Measurements from ENCODE around the gene B4GALT1. TPM values are rescaled to one million over a fixed set of nuclear protein-coding genes. Genes with fewer than 3 reads are reported as not detected.

The B4GALT1 gene
- total and polyA plus RNA-seq, 2 of the 8 experiments (the other 6 are each of a cell fraction or from before 2014, with no cell fraction given) = 12.8 to 18.2 TPM

- H3K23me2 ChIP-seq (ENCODE audit: low read depth, low read length) = peaks cover 4% of the 10 kb centered on the region; the same call in 1 of the 2 replicates
- no peak overlapping the region for H4K5ac ChIP-seq (ENCODE audit: insufficient read length, low read depth, low read length)
- H3K4me1 ChIP-seq (replicated peaks in 1 of 4; ENCODE audit: control insufficient read depth in 3 of 4, insufficient read depth in 4 of 4, low read length in 3 of 4) = peaks cover 0 to 11% (median 11%) of the 10 kb centered on the region in 4 experiments; a peak in 3 of 7 replicates
- H2BK5ac ChIP-seq (ENCODE audit: low read depth, low read length) = no peak overlapping the region
- H2AFZ ChIP-seq (ENCODE audit: low read length) = no peak overlapping the region
- no peak overlapping the region for H3K18ac ChIP-seq (ENCODE audit: extremely low read depth, low read length)
- H3K27me3 ChIP-seq (replicated peaks in 1 of 4; ENCODE audit: control insufficient read depth in 3 of 4, extremely low read depth in 1 of 4, insufficient read depth in 3 of 4, low read length in 3 of 4) = peaks cover 0 to 2% (median 0%) of the 10 kb centered on the region in 4 experiments; a peak in 3 of 7 replicates
- WGBS, 2 experiments (ENCODE audit: extremely low coverage in 1 of 2, insufficient coverage in 1 of 2, insufficient read length in 1 of 2, insufficient replicate concordance in 2 of 2, low coverage in 1 of 2, low lambda C conversion rate in 2 of 2, missing lambda C conversion rate in 1 of 2) = 83% methylated on average over 1 of the region's 1 CpG; no CpG with 5 or more reads in 1 of the 2 experiments
- H2BK15ac ChIP-seq (ENCODE audit: low read length) = no peak overlapping the region
- H3K4me2 ChIP-seq (ENCODE audit: insufficient read depth in 1 of 2, low read depth in 2 of 2, low read length in 2 of 2) = no peak overlapping the region
- DNase-seq (ENCODE audit: low read depth in 1 of 2, low spot score in 2 of 2) (no peak), FAIRE-seq (no peak)
- H3K56ac ChIP-seq (replicated peaks; ENCODE audit: insufficient read length, low read depth, low read length) = no peak overlapping the region
- no peak overlapping the region for H4K8ac ChIP-seq (ENCODE audit: extremely low read depth, insufficient read depth, low read length)
- no peak overlapping the region for H3K23ac ChIP-seq (ENCODE audit: insufficient read length)
- H2BK12ac ChIP-seq (ENCODE audit: low read depth, low read length) = no peak overlapping the region
- H3K4me3 ChIP-seq (ENCODE audit: extremely low read depth in 1 of 4, insufficient read depth in 2 of 4, low read depth in 3 of 4, low read length in 4 of 4) = no peak overlapping the region
- ChIA-PET CTCF (ENCODE audit: partially characterized antibody) (interaction anchor here (1.6 to 2.1 kb wide), 3 partner anchors 10 to 79 kb away, joined by 4 to 8 read pairs (median 7); no protein-coding TSS in a partner anchor), POLR2A (ENCODE audit: partially characterized antibody) (interaction anchor here (1.0 to 2.0 kb wide), 2 partner anchors 86 to 137 kb away, joined by 3 to 7 read pairs; partner anchors contain the start of genes DNAJA1 and SMU1)
- peaks cover 0 to 12% of the 10 kb centered on the region in 2 experiments; a peak in 2 of 4 replicates for H3K79me2 ChIP-seq (ENCODE audit: control insufficient read depth in 1 of 2, insufficient read depth in 2 of 2, low read length in 2 of 2)
- H4K91ac ChIP-seq (replicated peaks; ENCODE audit: insufficient read length, low read length) = no peak overlapping the region
- H3K9me3 ChIP-seq (ENCODE audit: insufficient read depth in 2 of 2, low read depth in 1 of 2, low read length in 1 of 2) = no peaks in the 10 kb centered on the region
- H2AK5ac ChIP-seq (ENCODE audit: low read depth, low read length) = no peak overlapping the region
- TF ChIP-seq BCL11A (IDR thresholded peaks at IDR 0.05; ENCODE audit: low read depth in 2 of 2, low read length in 2 of 2) (no peak), EGR1 (IDR thresholded peaks at IDR 0.05; ENCODE audit: borderline replicate concordance, low read depth, low read length) (no peak), NRF1 (IDR thresholded peaks at IDR 0.05; ENCODE audit: low read depth, low read length) (no peak), POLR2A (IDR thresholded peaks at IDR 0.05; ENCODE audit: control extremely low read depth in 1 of 2, low read depth in 2 of 2, low read length in 2 of 2) (no peak), GTF2F1 (IDR thresholded peaks at IDR 0.05; ENCODE audit: borderline replicate concordance, low read depth, low read length) (no peak), SRF (IDR thresholded peaks at IDR 0.05; ENCODE audit: low read depth, low read length) (no peak)
- TF ChIP-seq, protein P1, sequence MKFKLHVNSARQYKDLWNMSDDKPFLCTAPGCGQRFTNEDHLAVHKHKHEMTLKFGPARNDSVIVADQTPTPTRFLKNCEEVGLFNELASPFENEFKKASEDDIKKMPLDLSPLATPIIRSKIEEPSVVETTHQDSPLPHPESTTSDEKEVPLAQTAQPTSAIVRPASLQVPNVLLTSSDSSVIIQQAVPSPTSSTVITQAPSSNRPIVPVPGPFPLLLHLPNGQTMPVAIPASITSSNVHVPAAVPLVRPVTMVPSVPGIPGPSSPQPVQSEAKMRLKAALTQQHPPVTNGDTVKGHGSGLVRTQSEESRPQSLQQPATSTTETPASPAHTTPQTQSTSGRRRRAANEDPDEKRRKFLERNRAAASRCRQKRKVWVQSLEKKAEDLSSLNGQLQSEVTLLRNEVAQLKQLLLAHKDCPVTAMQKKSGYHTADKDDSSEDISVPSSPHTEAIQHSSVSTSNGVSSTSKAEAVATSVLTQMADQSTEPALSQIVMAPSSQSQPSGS (IDR thresholded peaks at IDR 0.05; ENCODE audit: low read length) = no peak
- peaks cover 0 to 7% of the 10 kb centered on the region in 2 experiments for H4K20me1 ChIP-seq (replicated peaks in 1 of 2; ENCODE audit: control insufficient read depth in 1 of 2, insufficient read depth in 2 of 2, low read length in 2 of 2)
- no peak overlapping the region for H2BK120ac ChIP-seq (replicated peaks; ENCODE audit: low read depth, low read length)
- H3K4ac ChIP-seq (replicated peaks; ENCODE audit: insufficient read length, low read depth, low read length) = no peak overlapping the region
- no peaks in the 10 kb centered on the region for H3K36me3 ChIP-seq (ENCODE audit: control insufficient read depth in 2 of 4, insufficient read depth in 4 of 4, low read length in 3 of 4)
- no peak overlapping the region for H2BK20ac ChIP-seq (ENCODE audit: low read length)
- H3K27ac ChIP-seq (ENCODE audit: low read depth, low read length) = no peak overlapping the region
- H3K14ac ChIP-seq (ENCODE audit: insufficient read length) = no peak overlapping the region
- H3K9ac ChIP-seq (replicated peaks in 1 of 4; ENCODE audit: extremely low read depth in 1 of 4, low read depth in 3 of 4, low read length in 3 of 4) = no peak overlapping the region; a peak in 1 of 7 replicates
- peaks cover 3% of the 10 kb centered on the region; the same call in 1 of the 2 replicates for H3K79me1 ChIP-seq (ENCODE audit: low read depth, low read length)
These were observed 5.5 kb downstream of the B4GALT1 start for GRCh38 chr9:33161589-33162132.
